Measurements from ENCODE around the gene LVRN.

LVRN gene

DNA sequence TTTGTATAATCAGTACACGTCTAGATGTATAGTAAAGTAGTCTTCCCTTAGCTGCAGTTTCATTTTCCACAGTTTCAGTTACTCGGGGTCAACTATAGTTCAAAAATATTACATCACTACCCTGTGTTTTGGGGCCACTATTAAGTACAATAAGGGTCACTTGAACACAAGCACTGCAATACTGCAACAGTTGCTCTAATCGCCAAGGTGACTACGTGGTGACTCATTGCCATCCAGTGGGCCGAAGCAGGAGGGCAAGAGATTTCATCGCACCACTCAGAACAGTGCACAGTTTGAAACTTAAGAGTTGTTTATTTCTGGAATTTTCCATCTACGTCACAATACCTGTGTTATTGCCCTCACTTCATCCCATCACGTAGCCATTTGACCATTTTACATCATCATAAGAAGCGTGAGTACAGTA lies 69.8 kb downstream of the LVRN start, which contains the start of gene ARL14EPL:
TSS of gene ARL14EPL (plus strand) at position 379 of the 424 bp plus-strand sequence. CDS start 18,994 bp downstream, outside the sequence.
- no peak for FAIRE-seq

- no peak for FAIRE-seq
Observed at GRCh38 chr5:116032991-116033390, 70.7 kb downstream of the LVRN start.

DNA sequence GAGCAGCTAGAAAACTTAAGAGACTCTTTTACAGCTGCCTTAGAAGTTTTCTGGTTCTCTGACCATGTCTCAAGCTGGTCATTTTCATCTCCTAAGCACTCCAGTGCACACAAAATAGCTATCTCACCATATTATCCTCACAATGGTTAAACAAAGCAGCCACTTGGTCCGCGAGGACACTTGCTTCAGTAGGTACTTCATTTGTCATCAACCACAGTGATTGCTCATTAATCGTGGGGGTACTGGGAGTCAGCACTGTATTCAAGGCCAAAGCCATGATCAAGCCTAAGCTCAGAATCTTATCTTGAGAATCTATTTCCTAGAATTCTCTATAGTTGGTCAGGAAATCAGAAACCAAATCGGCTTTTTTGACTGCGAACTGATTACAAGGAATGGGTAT lies 72.8 kb downstream of the LVRN start:
- no peak for FAIRE-seq

GRCh38 chr5:116037236-116037822 lies 75.1 kb downstream of the LVRN start:
- no peak for FAIRE-seq

DNA sequence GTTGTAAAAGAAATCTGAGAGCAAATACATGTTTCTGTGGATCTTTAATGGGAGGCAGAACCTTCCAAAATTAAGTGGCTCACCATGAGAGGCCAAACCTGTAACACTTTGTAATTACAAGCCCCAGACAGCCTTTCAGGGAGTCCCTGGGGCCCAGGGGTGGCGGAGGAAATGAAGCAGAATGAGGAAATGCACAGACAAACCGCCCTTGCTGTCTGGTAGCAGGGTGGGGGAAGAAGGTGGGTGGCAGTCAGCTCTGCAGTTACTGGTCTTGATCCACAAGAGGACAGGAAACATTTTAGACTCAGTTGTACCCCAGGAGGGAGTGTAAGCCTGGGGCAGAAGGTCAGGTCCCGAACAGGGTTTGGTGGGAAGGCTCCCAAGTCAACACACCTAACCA lies 76.5 kb downstream of the LVRN start:
- FAIRE-seq: no peak

DNA sequence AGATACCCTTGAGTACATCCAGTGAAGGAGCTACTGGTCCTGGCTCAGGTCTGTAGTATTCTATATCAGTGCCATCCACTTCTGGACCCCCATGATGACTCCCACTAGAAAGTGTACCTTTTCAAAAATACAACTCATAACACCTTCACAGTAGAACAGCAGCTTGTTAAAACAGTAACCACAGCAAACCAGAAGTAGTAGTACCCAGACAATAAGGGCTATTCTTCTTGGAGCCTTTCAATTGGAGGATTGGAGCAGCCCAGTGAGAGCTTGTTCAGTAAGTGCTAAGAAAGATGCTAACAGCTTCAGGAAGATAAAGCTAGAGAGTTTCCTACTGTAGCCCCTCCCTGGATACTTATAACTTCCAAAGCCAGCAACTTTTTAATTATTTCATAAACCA lies 80.1 kb downstream of the LVRN start:
- FAIRE-seq: no peak

- no peak for FAIRE-seq
Observed at GRCh38 chr5:116044073-116044472, 81.8 kb downstream of the LVRN start.

- no peak for FAIRE-seq
Observed at GRCh38 chr5:116045821-116046220, 83.5 kb downstream of the LVRN start.

- no peak for FAIRE-seq
Observed at GRCh38 chr5:116046261-116046660, 84.0 kb downstream of the LVRN start.

- FAIRE-seq: no peak
Observed at GRCh38 chr5:116046823-116047222, 84.5 kb downstream of the LVRN start.

DNA sequence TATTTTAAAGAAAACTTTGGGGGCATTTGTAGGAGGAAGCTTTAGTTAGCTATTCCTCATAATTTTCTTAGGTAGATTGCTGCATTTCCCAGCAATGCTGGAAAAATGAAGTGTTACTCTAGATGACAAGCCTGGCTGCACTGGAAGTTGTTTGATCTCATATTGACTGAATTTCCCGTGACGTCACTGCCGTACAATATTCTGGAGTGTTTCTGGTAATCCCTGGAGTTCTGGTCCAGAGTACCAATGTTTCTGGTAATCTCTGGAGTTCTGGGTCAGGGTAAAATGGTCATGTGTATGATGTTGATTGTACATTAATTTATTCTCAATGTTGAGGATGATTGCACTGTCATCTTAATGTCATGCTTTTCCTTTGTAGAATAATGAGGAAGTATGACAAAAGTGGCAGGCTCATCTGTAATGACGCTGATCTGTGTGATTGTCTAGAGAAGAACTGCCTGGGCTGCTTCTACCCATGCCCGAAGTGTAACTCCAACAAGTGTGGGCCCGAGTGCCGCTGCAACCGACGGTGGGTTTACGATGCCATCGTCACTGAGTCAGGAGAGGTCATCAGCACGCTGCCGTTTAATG lies 96.2 kb downstream of the LVRN start:
- FAIRE-seq: no peak

DNA sequence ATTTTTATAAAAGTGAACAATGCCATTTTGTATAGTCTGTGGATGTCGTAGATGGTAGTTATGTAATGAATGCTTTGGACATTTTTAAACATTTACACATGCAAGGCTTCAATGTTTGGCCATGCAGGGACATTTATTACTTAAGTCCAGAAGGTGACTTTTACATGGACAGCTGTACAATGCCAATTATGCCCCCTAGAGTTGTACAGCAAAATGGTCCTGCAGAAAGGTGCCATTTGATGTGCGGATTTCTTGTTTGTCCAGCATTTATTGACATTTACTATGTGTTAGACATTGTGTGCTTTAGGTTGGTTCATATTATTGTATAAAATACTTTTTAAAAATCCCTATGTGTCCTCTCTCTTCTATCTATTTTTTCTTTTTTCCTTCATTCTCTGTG lies 100.1 kb downstream of the LVRN start:
- no peak for FAIRE-seq

- FAIRE-seq: no peak
Observed at GRCh38 chr5:116063950-116064349, 101.7 kb downstream of the LVRN start.

DNA sequence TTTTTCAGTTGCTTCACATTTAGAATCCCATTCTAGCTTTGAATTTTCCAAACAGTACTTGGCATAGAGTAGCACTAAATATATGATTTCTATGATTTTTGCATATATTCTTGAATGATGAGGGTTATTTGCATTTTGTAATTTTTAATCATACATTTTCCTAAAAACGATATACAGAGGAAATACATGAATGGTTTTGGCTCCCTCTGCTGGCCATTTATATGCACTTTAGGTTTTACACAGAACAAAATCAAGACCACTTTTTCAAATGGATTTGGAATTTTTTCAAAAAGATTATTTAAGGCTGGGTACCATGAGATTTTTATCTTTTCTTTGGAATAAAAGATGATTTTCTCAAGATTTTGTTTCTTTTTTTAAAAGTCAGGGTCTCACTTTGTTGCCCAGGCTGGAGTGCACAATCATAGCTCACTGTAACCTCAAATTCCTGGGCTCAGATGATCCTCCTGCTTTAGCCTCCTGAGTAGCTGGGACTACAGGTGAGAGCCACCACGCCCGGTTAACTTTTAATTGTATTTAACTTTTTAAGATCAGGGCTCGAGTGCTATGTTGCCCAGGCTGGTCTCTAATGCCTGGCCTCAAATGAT lies 105.9 kb downstream of the LVRN start:
- FAIRE-seq: peak; percentile 89

DNA sequence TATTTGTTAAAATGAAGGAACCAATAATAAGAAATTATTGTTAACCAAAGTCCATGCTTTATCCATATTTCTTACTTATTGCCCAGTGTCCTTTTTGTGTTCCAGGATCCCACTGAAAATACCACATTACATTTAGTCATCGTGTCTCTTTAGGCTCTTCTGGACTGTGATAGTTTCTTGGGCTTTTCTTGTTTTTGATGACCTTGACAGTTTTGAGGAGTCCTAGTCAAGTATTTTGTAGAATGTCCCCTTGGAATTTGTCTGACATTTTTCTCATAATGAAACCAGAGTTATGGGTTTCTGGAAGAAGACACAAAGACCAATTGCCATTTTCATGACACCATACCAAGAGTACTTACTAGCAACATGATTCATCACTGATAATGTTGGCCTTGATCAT lies 108.9 kb downstream of the LVRN start:
- FAIRE-seq: no peak

DNA sequence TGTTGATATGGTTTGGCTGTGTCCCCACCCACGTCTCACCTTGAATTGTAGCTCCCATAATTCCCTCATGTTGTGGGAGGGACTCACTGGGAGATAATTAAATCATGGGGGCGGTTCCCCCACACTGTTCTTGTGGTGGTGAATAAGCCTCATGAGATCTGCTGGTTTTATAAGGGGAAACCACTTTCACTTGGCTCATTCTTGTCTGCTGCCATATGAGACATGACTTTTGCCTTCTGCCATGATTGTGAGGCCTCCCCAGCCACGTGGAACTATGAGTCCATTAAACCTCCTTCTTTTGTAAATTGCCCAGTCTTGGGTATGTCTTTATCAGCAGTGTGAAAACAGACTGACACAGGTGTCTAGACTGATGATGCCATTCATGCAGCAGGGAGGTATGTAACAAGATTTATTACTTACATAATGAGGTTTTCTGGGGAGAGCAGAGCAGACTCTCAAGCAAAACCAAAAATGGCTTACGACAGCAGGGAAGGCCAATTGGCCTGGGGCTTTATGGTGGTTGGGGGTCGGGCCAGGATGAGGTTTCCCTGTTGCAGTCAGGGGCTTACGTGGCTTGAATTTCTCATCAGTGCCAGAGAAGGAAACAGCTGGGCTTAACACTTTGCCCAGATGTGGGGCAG lies 113.0 kb downstream of the LVRN start:
- no peak for FAIRE-seq

- FAIRE-seq: no peak
Observed at GRCh38 chr5:116076496-116076895, 114.2 kb downstream of the LVRN start.
